Measurements from ENCODE around the gene FAM32A. TPM values are rescaled to one million over a fixed set of nuclear protein-coding genes. Genes with fewer than 3 reads are reported as not detected.

FAM32A gene
- polyA plus RNA-seq, 2 donors: 63.0 to 68.5 TPM

GRCh38 chr19:16146112-16146511 lies 39.1 kb upstream of the FAM32A start:
- Histone ChIP-seq H3K4me1 (ENCODE audit: control insufficient read depth in 2 of 2, insufficient read depth in 2 of 2, low read length in 1 of 2) (peaks cover 0 to 12% of the 10 kb centered on the region in 2 donors), H3K9me3 (ENCODE audit: control insufficient read depth in 2 of 2, insufficient read depth in 1 of 2, low read depth in 1 of 2, low read length in 1 of 2) (no peaks in the 10 kb centered on the region), H3K27ac (ENCODE audit: low read depth in 2 of 2, low read length in 1 of 2) (no peak overlapping the region), H3K4me3 (ENCODE audit: low read depth in 1 of 2, low read length in 2 of 2) (no peak overlapping the region), H3K36me3 (ENCODE audit: control insufficient read depth in 2 of 2, insufficient read depth in 2 of 2, low read length in 1 of 2) (no peaks in the 10 kb centered on the region), H3K27me3 (ENCODE audit: control insufficient read depth in 1 of 2, insufficient read depth in 2 of 2, low read length in 2 of 2) (no peaks in the 10 kb centered on the region)
- 64 to 79% methylated on average over 5 of the region's 5 CpGs for WGBS, 2 donors

DNA sequence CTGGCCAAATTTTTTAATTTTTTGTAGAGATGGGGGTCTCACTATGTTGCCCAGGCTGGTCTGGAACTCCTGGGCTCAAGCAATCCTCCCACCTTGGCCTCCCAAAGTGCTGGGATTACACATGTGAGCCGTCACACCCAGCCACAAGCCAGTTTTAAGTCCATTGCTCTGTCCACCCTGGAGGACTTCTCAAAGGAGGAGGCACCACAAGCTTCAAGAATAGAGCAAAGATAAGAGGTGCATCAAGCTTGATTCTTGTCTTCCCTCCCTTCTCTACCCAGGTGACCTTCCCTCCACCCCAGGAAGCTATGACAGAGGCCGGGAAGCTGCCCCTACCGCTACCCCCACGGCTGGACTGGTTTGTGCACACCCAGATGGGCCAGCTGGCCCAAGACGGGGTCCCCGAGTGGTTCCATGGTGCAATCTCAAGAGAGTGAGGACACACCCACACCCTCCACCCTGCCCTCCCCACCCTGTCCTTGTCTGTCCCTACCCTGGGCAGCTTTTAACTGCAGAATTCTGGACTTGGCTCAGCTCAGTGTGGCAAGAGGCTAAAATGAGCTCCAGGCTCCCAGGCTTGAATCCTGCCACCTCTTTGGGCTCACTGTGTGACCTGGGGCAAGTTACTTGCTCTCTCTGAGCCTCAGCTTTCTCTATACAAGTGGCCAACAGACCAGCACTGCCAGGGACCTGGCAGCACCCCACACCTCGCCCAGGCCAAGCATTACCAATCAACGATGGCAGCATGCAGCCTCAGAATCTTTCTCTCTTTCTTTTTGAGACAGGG lies 36.6 kb upstream of the FAM32A start:
- Histone ChIP-seq H3K4me1 (ENCODE audit: control insufficient read depth in 2 of 2, insufficient read depth in 2 of 2, low read length in 1 of 2) (peaks cover 0 to 7% of the 10 kb centered on the region in 2 donors), H3K27ac (ENCODE audit: low read depth in 2 of 2, low read length in 1 of 2) (no peak overlapping the region)
- 63 to 72% methylated on average over 8 of the region's 8 CpGs for WGBS, 2 donors

GRCh38 chr19:16153582-16154336 lies 31.5 kb upstream of the FAM32A start:
- WGBS, 2 donors: 81% methylated on average over 11 of the region's 11 CpGs
- no peaks in the 10 kb centered on the region for H3K27me3 ChIP-seq (ENCODE audit: control insufficient read depth in 1 of 2, insufficient read depth in 2 of 2, low read length in 2 of 2)

More for the DNA sequence above, 36.6 kb upstream of the FAM32A start:
- H3K4me3 ChIP-seq (ENCODE audit: low read depth in 1 of 2, low read length in 2 of 2): no peak overlapping the region
- H3K36me3 ChIP-seq (ENCODE audit: control insufficient read depth in 2 of 2, insufficient read depth in 2 of 2, low read length in 1 of 2): no peaks in the 10 kb centered on the region
- H3K27me3 ChIP-seq (ENCODE audit: control insufficient read depth in 1 of 2, insufficient read depth in 2 of 2, low read length in 2 of 2): no peaks in the 10 kb centered on the region
- H3K9me3 ChIP-seq (ENCODE audit: control insufficient read depth in 2 of 2, insufficient read depth in 1 of 2, low read depth in 1 of 2, low read length in 1 of 2): no peaks in the 10 kb centered on the region

DNA sequence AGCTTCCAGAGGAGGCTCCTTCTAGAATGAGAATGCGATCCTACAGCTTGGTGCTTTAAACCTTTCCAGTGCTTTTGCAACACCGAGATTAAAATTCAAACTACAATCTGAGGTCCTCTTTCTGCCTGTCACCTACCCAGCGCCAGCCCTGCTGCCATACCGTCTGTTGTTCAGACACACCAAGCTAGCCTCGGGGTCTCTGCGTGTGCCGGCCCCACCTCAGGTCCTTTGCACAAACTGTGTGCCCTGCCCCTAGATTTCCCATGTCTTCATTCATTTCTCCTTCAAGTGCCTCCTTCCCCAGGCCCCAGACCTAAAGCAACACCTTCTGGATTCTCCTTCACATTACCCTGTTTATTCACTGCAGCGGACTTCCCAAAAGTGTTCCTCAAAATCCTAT lies 30.7 kb upstream of the FAM32A start:
- Histone ChIP-seq H3K36me3 (ENCODE audit: control insufficient read depth in 2 of 2, insufficient read depth in 2 of 2, low read length in 1 of 2) (no peaks in the 10 kb centered on the region), H3K27ac (ENCODE audit: low read depth in 2 of 2, low read length in 1 of 2) (no peak overlapping the region), H3K4me3 (ENCODE audit: low read depth in 1 of 2, low read length in 2 of 2) (no peak overlapping the region), H3K9me3 (ENCODE audit: control insufficient read depth in 2 of 2, insufficient read depth in 1 of 2, low read depth in 1 of 2, low read length in 1 of 2) (no peaks in the 10 kb centered on the region), H3K4me1 (ENCODE audit: control insufficient read depth in 2 of 2, insufficient read depth in 2 of 2, low read length in 1 of 2) (no peaks in the 10 kb centered on the region), H3K27me3 (ENCODE audit: control insufficient read depth in 1 of 2, insufficient read depth in 2 of 2, low read length in 2 of 2) (no peaks in the 10 kb centered on the region)
- WGBS, 2 donors: 93 to 95% methylated on average over 8 of the region's 8 CpGs

More at GRCh38 chr19:16153582-16154336, 31.5 kb upstream of the FAM32A start:
- H3K36me3 ChIP-seq (ENCODE audit: control insufficient read depth in 2 of 2, insufficient read depth in 2 of 2, low read length in 1 of 2): no peaks in the 10 kb centered on the region
- no peaks in the 10 kb centered on the region for H3K9me3 ChIP-seq (ENCODE audit: control insufficient read depth in 2 of 2, insufficient read depth in 1 of 2, low read depth in 1 of 2, low read length in 1 of 2)
- H3K4me3 ChIP-seq (ENCODE audit: low read depth in 1 of 2, low read length in 2 of 2): no peak overlapping the region
- H3K27ac ChIP-seq (ENCODE audit: low read depth in 2 of 2, low read length in 1 of 2): no peak overlapping the region
- peaks cover 0 to 4% of the 10 kb centered on the region in 2 donors for H3K4me1 ChIP-seq (ENCODE audit: control insufficient read depth in 2 of 2, insufficient read depth in 2 of 2, low read length in 1 of 2)

GRCh38 chr19:16155128-16155527 lies 30.1 kb upstream of the FAM32A start:
- Histone ChIP-seq H3K36me3 (ENCODE audit: control insufficient read depth in 2 of 2, insufficient read depth in 2 of 2, low read length in 1 of 2) (no peaks in the 10 kb centered on the region), H3K4me1 (ENCODE audit: control insufficient read depth in 2 of 2, insufficient read depth in 2 of 2, low read length in 1 of 2) (no peaks in the 10 kb centered on the region), H3K27me3 (ENCODE audit: control insufficient read depth in 1 of 2, insufficient read depth in 2 of 2, low read length in 2 of 2) (no peaks in the 10 kb centered on the region), H3K27ac (ENCODE audit: low read depth in 2 of 2, low read length in 1 of 2) (no peak overlapping the region), H3K4me3 (ENCODE audit: low read depth in 1 of 2, low read length in 2 of 2) (no peak overlapping the region), H3K9me3 (ENCODE audit: control insufficient read depth in 2 of 2, insufficient read depth in 1 of 2, low read depth in 1 of 2, low read length in 1 of 2) (no peaks in the 10 kb centered on the region)
- 84 to 96% methylated on average over 1 of the region's 1 CpG for WGBS, 2 donors

- no peaks in the 10 kb centered on the region for H3K4me1 ChIP-seq (ENCODE audit: control insufficient read depth in 2 of 2, insufficient read depth in 2 of 2, low read length in 1 of 2)
- no peak overlapping the region for H3K27ac ChIP-seq (ENCODE audit: low read depth in 2 of 2, low read length in 1 of 2)
- no peaks in the 10 kb centered on the region for H3K36me3 ChIP-seq (ENCODE audit: control insufficient read depth in 2 of 2, insufficient read depth in 2 of 2, low read length in 1 of 2)
- H3K9me3 ChIP-seq (ENCODE audit: control insufficient read depth in 2 of 2, insufficient read depth in 1 of 2, low read depth in 1 of 2, low read length in 1 of 2): no peaks in the 10 kb centered on the region
- WGBS, 2 donors: 74 to 77% methylated on average over 6 of the region's 6 CpGs
- H3K4me3 ChIP-seq (ENCODE audit: low read depth in 1 of 2, low read length in 2 of 2): no peak overlapping the region
- no peaks in the 10 kb centered on the region for H3K27me3 ChIP-seq (ENCODE audit: control insufficient read depth in 1 of 2, insufficient read depth in 2 of 2, low read length in 2 of 2)
Measured at GRCh38 chr19:16156904-16157303, 28.3 kb upstream of the FAM32A start.

GRCh38 chr19:16157601-16158000 lies 27.6 kb upstream of the FAM32A start:
- Histone ChIP-seq H3K4me1 (ENCODE audit: control insufficient read depth in 2 of 2, insufficient read depth in 2 of 2, low read length in 1 of 2) (no peaks in the 10 kb centered on the region), H3K4me3 (ENCODE audit: low read depth in 1 of 2, low read length in 2 of 2) (no peak overlapping the region), H3K27me3 (ENCODE audit: control insufficient read depth in 1 of 2, insufficient read depth in 2 of 2, low read length in 2 of 2) (no peaks in the 10 kb centered on the region), H3K36me3 (ENCODE audit: control insufficient read depth in 2 of 2, insufficient read depth in 2 of 2, low read length in 1 of 2) (no peaks in the 10 kb centered on the region), H3K9me3 (ENCODE audit: control insufficient read depth in 2 of 2, insufficient read depth in 1 of 2, low read depth in 1 of 2, low read length in 1 of 2) (no peaks in the 10 kb centered on the region), H3K27ac (ENCODE audit: low read depth in 2 of 2, low read length in 1 of 2) (no peak overlapping the region)
- WGBS, 2 donors: 79 to 85% methylated on average over 10 of the region's 10 CpGs

- WGBS, 2 donors: 89 to 91% methylated on average over 5 of the region's 5 CpGs
- Histone ChIP-seq H3K27ac (ENCODE audit: low read depth in 2 of 2, low read length in 1 of 2) (no peak overlapping the region), H3K4me1 (ENCODE audit: control insufficient read depth in 2 of 2, insufficient read depth in 2 of 2, low read length in 1 of 2) (no peaks in the 10 kb centered on the region), H3K36me3 (ENCODE audit: control insufficient read depth in 2 of 2, insufficient read depth in 2 of 2, low read length in 1 of 2) (no peaks in the 10 kb centered on the region), H3K27me3 (ENCODE audit: control insufficient read depth in 1 of 2, insufficient read depth in 2 of 2, low read length in 2 of 2) (no peaks in the 10 kb centered on the region), H3K9me3 (ENCODE audit: control insufficient read depth in 2 of 2, insufficient read depth in 1 of 2, low read depth in 1 of 2, low read length in 1 of 2) (no peaks in the 10 kb centered on the region), H3K4me3 (ENCODE audit: low read depth in 1 of 2, low read length in 2 of 2) (no peak overlapping the region)
Measured at GRCh38 chr19:16159655-16160054, 25.6 kb upstream of the FAM32A start.

- no peak overlapping the region for H3K4me3 ChIP-seq (ENCODE audit: low read depth in 1 of 2, low read length in 2 of 2)
- no peak overlapping the region for H3K27ac ChIP-seq (ENCODE audit: low read depth in 2 of 2, low read length in 1 of 2)
- WGBS, 2 donors: 68 to 75% methylated on average over 6 of the region's 6 CpGs
- H3K36me3 ChIP-seq (ENCODE audit: control insufficient read depth in 2 of 2, insufficient read depth in 2 of 2, low read length in 1 of 2): no peaks in the 10 kb centered on the region
- no peaks in the 10 kb centered on the region for H3K9me3 ChIP-seq (ENCODE audit: control insufficient read depth in 2 of 2, insufficient read depth in 1 of 2, low read depth in 1 of 2, low read length in 1 of 2)
- no peaks in the 10 kb centered on the region for H3K4me1 ChIP-seq (ENCODE audit: control insufficient read depth in 2 of 2, insufficient read depth in 2 of 2, low read length in 1 of 2)
- H3K27me3 ChIP-seq (ENCODE audit: control insufficient read depth in 1 of 2, insufficient read depth in 2 of 2, low read length in 2 of 2): no peaks in the 10 kb centered on the region
Measured at GRCh38 chr19:16160445-16160942, 24.7 kb upstream of the FAM32A start.

Data from esophagus (tissue), 2 donors.